GM21360 (cell line): ENCODE data around the gene PGAP6.
"Not testable (repeated sequence)": the region's sequence is repeated elsewhere in the genome, so short reads cannot be mapped to it uniquely, and the experiment has no call there.

ENCODE experiments used
- ATAC-seq: cut with Tn5 transposase; IDR thresholded peaks from one replicate; pipeline ENCODE4 v1.9.1; 2021; ENCODE audit warnings: mild to moderate bottlenecking, moderate library complexity; ENCODE audit not compliant: unreplicated experiment

The PGAP6 gene

GRCh38 chr16:379961-380761, 1.6 kb downstream of the PGAP6 start:
- ATAC-seq = no peak

- ATAC-seq = no peak
These were observed 2.4 kb downstream of the PGAP6 start for GRCh38 chr16:379183-379960.

GRCh38 chr16:378821-379182, 3.0 kb downstream of the PGAP6 start:
- no peak for ATAC-seq

- ATAC-seq = not testable (repeated sequence)
These were observed 3.5 kb downstream of the PGAP6 start for GRCh38 chr16:378113-378820.

GRCh38 chr16:377419-377951, 4.3 kb downstream of the PGAP6 start:
- no peak for ATAC-seq

- ATAC-seq = no peak
These were observed 4.9 kb downstream of the PGAP6 start for GRCh38 chr16:376817-377418.

GRCh38 chr16:375927-376816, 5.6 kb downstream of the PGAP6 start:
- ATAC-seq = no peak

GRCh38 chr16:375212-375611, 6.6 kb downstream of the PGAP6 start:
- no peak for ATAC-seq

- ATAC-seq = no peak
These were observed 7.2 kb downstream of the PGAP6 start for GRCh38 chr16:374616-374926.

- no peak for ATAC-seq
These were observed 7.7 kb downstream of the PGAP6 start for GRCh38 chr16:373848-374615.

- ATAC-seq = no peak
These were observed 8.7 kb downstream of the PGAP6 start for GRCh38 chr16:373020-373598.

GRCh38 chr16:372302-372983, 9.3 kb downstream of the PGAP6 start:
- no peak for ATAC-seq

- no peak for ATAC-seq
These were observed 10.1 kb downstream of the PGAP6 start for GRCh38 chr16:371515-372301.

GRCh38 chr16:370979-371514, 10.7 kb downstream of the PGAP6 start:
- no peak for ATAC-seq

GRCh38 chr16:370443-370842, 11.3 kb downstream of the PGAP6 start, which contains the start of gene MRPL28:
Gene MRPL28, minus strand, starts transcription at chr16:370538. Its CDS starts 320 bp downstream, at chr16:370218.
- ATAC-seq = no peak

- ATAC-seq = no peak
These were observed 11.8 kb downstream of the PGAP6 start for GRCh38 chr16:369866-370436.

GRCh38 chr16:369275-369865, 12.4 kb downstream of the PGAP6 start:
- ATAC-seq = no peak
